ENCODE measurements around the gene BUB1B.

The BUB1B gene

DNA sequence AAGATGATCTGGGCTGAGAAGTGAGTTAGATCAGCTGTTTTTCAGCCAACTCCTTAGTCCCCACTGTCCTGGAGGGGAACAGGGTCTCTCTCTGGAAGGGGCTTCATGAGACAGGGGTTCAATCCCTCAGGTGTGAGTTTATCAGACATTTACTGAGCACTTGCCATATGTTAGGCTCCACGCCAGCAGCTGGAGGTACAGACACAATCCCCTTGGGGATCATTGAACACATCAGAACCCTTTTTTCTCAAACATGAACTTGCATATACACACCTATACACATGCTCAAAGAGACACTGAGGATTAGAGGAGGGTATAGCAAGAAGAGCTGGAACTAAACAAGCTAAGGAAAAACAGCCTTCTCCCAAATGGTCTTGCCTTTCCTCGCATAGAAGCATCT lies 46.7 kb upstream of the BUB1B start:
- TF ChIP-seq FOXM1 (IDR thresholded peaks at IDR 0.05; ENCODE audit: borderline replicate concordance, low read depth), result no peak
- TF ChIP-seq, protein P1, sequence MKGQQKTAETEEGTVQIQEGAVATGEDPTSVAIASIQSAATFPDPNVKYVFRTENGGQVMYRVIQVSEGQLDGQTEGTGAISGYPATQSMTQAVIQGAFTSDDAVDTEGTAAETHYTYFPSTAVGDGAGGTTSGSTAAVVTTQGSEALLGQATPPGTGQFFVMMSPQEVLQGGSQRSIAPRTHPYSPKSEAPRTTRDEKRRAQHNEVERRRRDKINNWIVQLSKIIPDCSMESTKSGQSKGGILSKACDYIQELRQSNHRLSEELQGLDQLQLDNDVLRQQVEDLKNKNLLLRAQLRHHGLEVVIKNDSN (IDR thresholded peaks at IDR 0.05), result no peak
- no peak for TF ChIP-seq YY1 (IDR thresholded peaks at IDR 0.05; ENCODE audit: low read depth)
- TF ChIP-seq RAD21 (IDR thresholded peaks at IDR 0.05; ENCODE audit: low read depth), result no peak
- no peak for TF ChIP-seq CREB1 (IDR thresholded peaks at IDR 0.05; ENCODE audit: low read depth)

DNA sequence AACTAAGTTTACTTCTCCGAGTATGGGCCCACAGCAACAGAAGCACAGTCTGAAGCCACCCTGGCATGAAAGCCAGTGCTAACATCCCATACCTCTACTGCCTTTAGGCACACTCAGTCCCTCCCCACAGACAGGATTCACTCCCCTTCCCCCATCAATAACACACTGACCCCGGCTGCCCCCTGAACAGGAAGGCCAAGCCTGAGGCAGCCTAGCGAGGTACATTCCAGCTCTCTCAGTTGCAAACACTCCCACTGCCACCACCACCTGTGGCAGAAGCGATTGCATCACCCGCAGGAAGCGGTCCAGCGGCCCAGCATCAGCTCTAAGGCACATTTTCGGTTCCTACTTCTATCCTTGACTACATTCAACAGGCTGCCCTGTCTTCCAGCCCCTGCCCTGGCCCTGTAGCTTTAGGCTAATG lies 45.2 kb upstream of the BUB1B start:
- no peak for TF ChIP-seq NFIC (IDR thresholded peaks at IDR 0.05)
- no peak for TF ChIP-seq EGR1 (IDR thresholded peaks at IDR 0.05)
- TF ChIP-seq, protein P2, sequence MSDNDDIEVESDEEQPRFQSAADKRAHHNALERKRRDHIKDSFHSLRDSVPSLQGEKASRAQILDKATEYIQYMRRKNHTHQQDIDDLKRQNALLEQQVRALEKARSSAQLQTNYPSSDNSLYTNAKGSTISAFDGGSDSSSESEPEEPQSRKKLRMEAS (IDR thresholded peaks at IDR 0.05), result 0 out of 2 replicates have a peak, but pooled peaks have one; percentile 20
- TF ChIP-seq, protein P1 (IDR thresholded peaks at IDR 0.05), result no peak
- TF ChIP-seq CREB1 (IDR thresholded peaks at IDR 0.05; ENCODE audit: low read depth), result no peak
- peak; percentile 95 for TF ChIP-seq CEBPB (IDR thresholded peaks at IDR 0.05)
- TF ChIP-seq TAF1 (IDR thresholded peaks at IDR 0.05; ENCODE audit: low read depth), result no peak
- TF ChIP-seq TEAD4 (IDR thresholded peaks at IDR 0.05), result no peak; the same call in 1 of the 2 replicates
- no peak for TF ChIP-seq EP300 (IDR thresholded peaks at IDR 0.05; ENCODE audit: borderline replicate concordance)
- TF ChIP-seq, protein P3, sequence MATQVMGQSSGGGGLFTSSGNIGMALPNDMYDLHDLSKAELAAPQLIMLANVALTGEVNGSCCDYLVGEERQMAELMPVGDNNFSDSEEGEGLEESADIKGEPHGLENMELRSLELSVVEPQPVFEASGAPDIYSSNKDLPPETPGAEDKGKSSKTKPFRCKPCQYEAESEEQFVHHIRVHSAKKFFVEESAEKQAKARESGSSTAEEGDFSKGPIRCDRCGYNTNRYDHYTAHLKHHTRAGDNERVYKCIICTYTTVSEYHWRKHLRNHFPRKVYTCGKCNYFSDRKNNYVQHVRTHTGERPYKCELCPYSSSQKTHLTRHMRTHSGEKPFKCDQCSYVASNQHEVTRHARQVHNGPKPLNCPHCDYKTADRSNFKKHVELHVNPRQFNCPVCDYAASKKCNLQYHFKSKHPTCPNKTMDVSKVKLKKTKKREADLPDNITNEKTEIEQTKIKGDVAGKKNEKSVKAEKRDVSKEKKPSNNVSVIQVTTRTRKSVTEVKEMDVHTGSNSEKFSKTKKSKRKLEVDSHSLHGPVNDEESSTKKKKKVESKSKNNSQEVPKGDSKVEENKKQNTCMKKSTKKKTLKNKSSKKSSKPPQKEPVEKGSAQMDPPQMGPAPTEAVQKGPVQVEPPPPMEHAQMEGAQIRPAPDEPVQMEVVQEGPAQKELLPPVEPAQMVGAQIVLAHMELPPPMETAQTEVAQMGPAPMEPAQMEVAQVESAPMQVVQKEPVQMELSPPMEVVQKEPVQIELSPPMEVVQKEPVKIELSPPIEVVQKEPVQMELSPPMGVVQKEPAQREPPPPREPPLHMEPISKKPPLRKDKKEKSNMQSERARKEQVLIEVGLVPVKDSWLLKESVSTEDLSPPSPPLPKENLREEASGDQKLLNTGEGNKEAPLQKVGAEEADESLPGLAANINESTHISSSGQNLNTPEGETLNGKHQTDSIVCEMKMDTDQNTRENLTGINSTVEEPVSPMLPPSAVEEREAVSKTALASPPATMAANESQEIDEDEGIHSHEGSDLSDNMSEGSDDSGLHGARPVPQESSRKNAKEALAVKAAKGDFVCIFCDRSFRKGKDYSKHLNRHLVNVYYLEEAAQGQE (IDR thresholded peaks at IDR 0.05; ENCODE audit: low read depth), result peak; percentile 62

DNA sequence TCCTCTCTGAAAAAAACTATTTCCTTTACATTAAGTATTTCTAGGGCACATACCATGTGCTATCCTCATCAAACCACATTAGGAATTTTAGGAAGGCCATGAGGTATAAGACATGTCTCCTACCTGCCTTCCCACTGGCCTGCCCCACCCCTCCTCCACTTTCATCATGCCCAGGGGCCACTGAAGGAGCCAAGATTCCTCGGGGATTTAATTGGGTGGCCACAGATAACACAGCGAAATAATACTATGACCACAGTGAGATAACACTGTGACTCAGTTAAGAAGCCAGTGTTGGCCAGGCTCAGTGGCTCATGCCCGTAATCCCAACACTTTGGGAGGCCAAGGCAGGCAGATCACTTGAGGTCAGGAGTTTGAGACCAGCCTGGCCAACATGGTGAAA lies 42.4 kb upstream of the BUB1B start:
- TF ChIP-seq, protein P2 (IDR thresholded peaks at IDR 0.05), result no peak
- no peak for TF ChIP-seq NFIC (IDR thresholded peaks at IDR 0.05)
- no peak for TF ChIP-seq TEAD4 (IDR thresholded peaks at IDR 0.05)
- no peak for TF ChIP-seq RAD21 (IDR thresholded peaks at IDR 0.05; ENCODE audit: low read depth)
- no peak for TF ChIP-seq TCF12 (IDR thresholded peaks at IDR 0.05; ENCODE audit: low read depth)
- no peak for TF ChIP-seq CREB1 (IDR thresholded peaks at IDR 0.05; ENCODE audit: low read depth)
- TF ChIP-seq CEBPB (IDR thresholded peaks at IDR 0.05), result no peak
- no peak for TF ChIP-seq ZBTB7A (IDR thresholded peaks at IDR 0.05; ENCODE audit: low read depth)
- no peak for TF ChIP-seq EGR1 (IDR thresholded peaks at IDR 0.05)
- no peak for TF ChIP-seq FOXM1 (IDR thresholded peaks at IDR 0.05; ENCODE audit: borderline replicate concordance, low read depth)
- no peak for TF ChIP-seq EP300 (IDR thresholded peaks at IDR 0.05; ENCODE audit: borderline replicate concordance)
- TF ChIP-seq, protein P3 (IDR thresholded peaks at IDR 0.05; ENCODE audit: low read depth), result no peak
- TF ChIP-seq, protein P1 (IDR thresholded peaks at IDR 0.05), result no peak
- no peak for TF ChIP-seq TAF1 (IDR thresholded peaks at IDR 0.05; ENCODE audit: low read depth)
- no peak for TF ChIP-seq YY1 (IDR thresholded peaks at IDR 0.05; ENCODE audit: low read depth)

DNA sequence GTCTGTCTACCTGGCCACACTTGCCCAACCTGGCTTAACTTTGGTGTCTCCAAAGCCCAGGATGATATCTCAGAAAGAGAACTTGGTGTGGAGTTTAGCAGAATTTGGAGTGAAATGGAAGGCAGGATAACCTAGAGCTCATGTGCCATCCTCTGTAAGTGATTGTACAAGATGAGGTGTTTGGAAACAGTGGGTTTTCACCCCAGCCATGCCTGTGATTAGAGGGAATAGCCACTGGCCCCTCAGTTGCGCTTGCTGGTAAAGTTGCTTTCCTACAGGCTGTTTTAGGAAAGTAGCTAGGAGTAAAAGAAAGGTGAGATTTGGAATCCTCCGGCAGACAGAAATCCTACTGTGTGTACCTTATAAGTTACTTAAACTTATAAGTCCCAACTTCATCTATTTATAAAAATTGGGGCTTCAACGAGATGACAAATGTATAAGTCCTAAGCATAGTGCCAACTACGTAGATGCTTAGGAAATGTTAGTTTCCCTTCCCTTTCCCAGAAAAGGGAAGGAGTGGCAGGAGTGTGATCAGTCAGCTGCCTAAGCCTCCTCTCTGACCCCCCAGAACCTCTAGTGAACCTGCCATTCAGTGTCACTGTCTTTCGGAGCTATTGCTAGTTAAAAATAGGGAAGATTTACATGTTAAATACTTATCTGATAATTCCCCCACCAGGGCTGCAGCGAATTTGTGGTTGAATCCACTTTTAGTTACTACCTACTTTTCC lies 38.8 kb upstream of the BUB1B start:
- TF ChIP-seq NFIC (IDR thresholded peaks at IDR 0.05) (no peak), TAF1 (IDR thresholded peaks at IDR 0.05; ENCODE audit: low read depth) (no peak), CEBPB (IDR thresholded peaks at IDR 0.05) (no peak), EGR1 (IDR thresholded peaks at IDR 0.05) (no peak), FOXM1 (IDR thresholded peaks at IDR 0.05; ENCODE audit: borderline replicate concordance, low read depth) (no peak), CREB1 (IDR thresholded peaks at IDR 0.05; ENCODE audit: low read depth) (no peak)

DNA sequence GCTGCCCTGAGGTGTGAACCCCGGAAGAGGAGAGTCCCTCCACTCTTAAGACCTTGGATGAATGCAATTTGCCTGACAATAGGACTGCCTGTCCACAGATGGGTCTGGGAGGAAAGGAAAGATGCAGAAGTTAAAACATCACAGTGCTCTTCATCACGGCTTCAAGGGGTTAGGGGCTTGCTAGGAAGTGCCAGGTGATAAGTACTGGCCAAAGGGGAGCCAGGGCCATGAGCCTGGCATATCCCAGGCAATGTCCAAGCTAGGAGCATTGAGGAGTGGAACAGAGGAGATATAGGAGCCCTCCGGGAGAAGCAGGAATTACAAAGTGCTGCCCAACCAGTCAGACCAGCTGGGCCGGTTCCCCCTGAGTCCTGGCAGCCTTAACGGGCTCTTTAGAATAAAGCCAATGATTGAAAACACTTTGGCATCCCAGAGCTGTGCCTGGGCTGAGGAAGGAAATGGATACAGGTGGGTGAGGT lies 36.0 kb upstream of the BUB1B start:
- peak; percentile 55 for TF ChIP-seq NFIC (IDR thresholded peaks at IDR 0.05)
- 0 out of 2 replicates have a peak, but pooled peaks have one; percentile 24 for TF ChIP-seq TCF12 (IDR thresholded peaks at IDR 0.05; ENCODE audit: low read depth)

DNA sequence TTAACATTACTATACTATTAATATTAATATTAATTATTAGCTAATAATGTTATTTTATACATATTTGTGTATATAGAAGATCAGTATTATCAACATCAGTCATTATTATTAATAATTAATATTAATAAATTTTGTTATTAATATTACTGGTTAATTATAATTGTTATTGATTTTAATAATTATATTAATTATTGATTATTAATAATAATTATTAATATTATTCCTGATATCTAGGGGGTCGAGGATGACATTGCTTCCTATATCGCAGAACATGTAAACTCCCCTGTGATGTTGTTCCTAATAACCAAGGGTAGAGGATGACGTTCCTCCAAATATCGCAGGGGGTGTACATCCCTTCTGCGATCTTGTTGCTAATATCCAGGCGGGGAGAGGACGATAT lies 34.9 kb upstream of the BUB1B start:
- TF ChIP-seq, protein P1 (IDR thresholded peaks at IDR 0.05), result no peak
- TF ChIP-seq TAF1 (IDR thresholded peaks at IDR 0.05; ENCODE audit: low read depth), result no peak
- TF ChIP-seq CREB1 (IDR thresholded peaks at IDR 0.05; ENCODE audit: low read depth), result no peak
- TF ChIP-seq TCF12 (IDR thresholded peaks at IDR 0.05; ENCODE audit: low read depth), result no peak
- TF ChIP-seq, protein P2 (IDR thresholded peaks at IDR 0.05), result no peak
- no peak for TF ChIP-seq NFIC (IDR thresholded peaks at IDR 0.05)
- TF ChIP-seq TEAD4 (IDR thresholded peaks at IDR 0.05), result no peak
- no peak for TF ChIP-seq EGR1 (IDR thresholded peaks at IDR 0.05)
- no peak for TF ChIP-seq FOXM1 (IDR thresholded peaks at IDR 0.05; ENCODE audit: borderline replicate concordance, low read depth)
- no peak for TF ChIP-seq CEBPB (IDR thresholded peaks at IDR 0.05)
- no peak for TF ChIP-seq EP300 (IDR thresholded peaks at IDR 0.05; ENCODE audit: borderline replicate concordance)
- no peak for TF ChIP-seq RAD21 (IDR thresholded peaks at IDR 0.05; ENCODE audit: low read depth)
